GM23248 (cell line): Measurements from ENCODE around the gene MX2. TPM values are rescaled to one million over a fixed set of nuclear protein-coding genes. Genes with fewer than 3 reads are reported as not detected.

ENCODE experiments used
- DNase-seq: peaks from one replicate; pipeline ENCODE4 v3.0.0-alpha.2; 2015
- H2AFZ ChIP-seq: fragments of 200-600 bp; sonication (generic); 2 replicates; pipeline ENCODE4 v1.6.1; 2016; ENCODE audit warnings: antibody characterized with exemption
- H3F3A ChIP-seq: fragments of 200-600 bp; sonication (generic); 2 replicates; pipeline ENCODE4 v1.6.1; 2016; ENCODE audit warnings: mild to moderate bottlenecking, antibody characterized with exemption, mixed run types; ENCODE audit not compliant: insufficient read depth
- H3K27ac ChIP-seq: fragments of 200-600 bp; sonication (generic); 2 replicates; pipeline ENCODE4 v1.5.1; 2016; ENCODE audit warnings: mild to moderate bottlenecking
- H3K27me3 ChIP-seq: fragments of 200-600 bp; sonication (generic); replicated peaks from 2 replicates; pipeline ENCODE4 v1.6.1; 2016; ENCODE audit warnings: mild to moderate bottlenecking; ENCODE audit not compliant: insufficient read depth
- H3K36me3 ChIP-seq: fragments of 200-600 bp; sonication (generic); 2 replicates; pipeline ENCODE4 v1.6.1; 2016; ENCODE audit warnings: low read depth, mild to moderate bottlenecking
- H3K4me1 ChIP-seq: fragments of 200-600 bp; sonication (generic); 2 replicates; pipeline ENCODE4 v1.6.1; 2016; ENCODE audit warnings: mild to moderate bottlenecking; ENCODE audit not compliant: insufficient read depth
- H3K4me2 ChIP-seq: fragments of 200-600 bp; sonication (generic); one replicate; pipeline ENCODE4 v1.6.1; 2016; ENCODE audit warnings: mild to moderate bottlenecking; ENCODE audit not compliant: unreplicated experiment
- H3K4me3 ChIP-seq: fragments of 200-600 bp; sonication (generic); 2 replicates; pipeline ENCODE4 v1.5.1; 2016; ENCODE audit warnings: mild to moderate bottlenecking
- H3K79me2 ChIP-seq: fragments of 200-600 bp; sonication (generic); 2 replicates; pipeline ENCODE4 v1.6.1; 2016; ENCODE audit warnings: mild to moderate bottlenecking; ENCODE audit not compliant: insufficient read depth
- H3K9ac ChIP-seq: fragments of 200-600 bp; sonication (generic); 2 replicates; pipeline ENCODE4 v1.6.1; 2016; ENCODE audit warnings: mild to moderate bottlenecking
- H3K9me2 ChIP-seq: fragments of 200-600 bp; sonication (generic); 2 replicates; pipeline ENCODE4 v1.6.1; 2016; ENCODE audit warnings: mixed run types, mild to moderate bottlenecking, moderate library complexity; ENCODE audit not compliant: insufficient read depth
- H3K9me3 ChIP-seq: fragments of 200-600 bp; sonication (generic); one replicate; pipeline ENCODE4 v1.6.1; 2017; ENCODE audit warnings: low read depth
- H4K20me1 ChIP-seq: fragments of 200-600 bp; sonication (generic); 2 replicates; pipeline ENCODE4 v1.6.0; 2016; ENCODE audit not compliant: insufficient read depth
- EZH2 ChIP-seq: fragments of 200-600 bp; sonication (generic); IDR thresholded peaks from 2 replicates; pipeline ENCODE4 v1.6.1; 2018; ENCODE audit warnings: antibody characterized with exemption, mild to moderate bottlenecking; ENCODE audit not compliant: insufficient read depth, poor library complexity, severe bottlenecking
- EZH2phosphoT487 ChIP-seq: fragments of 200-600 bp; sonication (generic); IDR thresholded peaks from 2 replicates; pipeline ENCODE4 v1.6.1; 2018; ENCODE audit warnings: antibody characterized with exemption, moderate library complexity, mild to moderate bottlenecking, low read depth; ENCODE audit not compliant: insufficient read depth
- WGBS, 2 experiments: methylation state at CpG; one replicate each; pipeline ENCODE4 v1.1.6; 2015 to 2017; ENCODE audit warnings: low lambda C conversion rate in 2 of 2, low coverage in 1 of 2; ENCODE audit errors: missing lambda C conversion rate in 2 of 2; 5-methylcytosine and 5-hydroxymethylcytosine counted together
- in situ Hi-C: fragments of 300-500 bp; cut with MboI; formaldehyde crosslinking; loops from 2 replicates; pipeline ENCODE4 v1.15.0; 2020
- polyA plus RNA-seq: library from polyadenylated mRNA; unstranded; fragments of >200 nt; fragmentation: Nextera tagmentation; extraction: Ambion mirVana; gene quantifications from 2 replicates; pipeline ENCODE4 v1.2.1, GENCODE V29; 2016
- total RNA-seq: library from RNA; depleted of rRNA; stranded (reverse); fragments of >200 nt; shearing (Covaris generic); gene quantifications from 2 replicates; pipeline ENCODE4 v1.2.3, GENCODE V29; 2014

Gene MX2
- total and polyA plus RNA-seq, 2 experiments from 2014 or later, result 0.54 to 0.85 TPM

GRCh38 chr21:41368735-41369104 lies 6.9 kb downstream of the MX2 start:
- no peaks in the 10 kb centered on the region for H3K9me2 ChIP-seq
- TF ChIP-seq EZH2 (no peak), EZH2phosphoT487 (no peak)
- H3K27me3 ChIP-seq, result no peaks in the 10 kb centered on the region; the same call in 1 of the 2 replicates
- WGBS, 2 experiments, result 58 to 65% methylated on average over 4 of the region's 4 CpGs
- no peak for DNase-seq
- no peaks in the 10 kb centered on the region for H3F3A ChIP-seq
- H4K20me1 ChIP-seq, result no peaks in the 10 kb centered on the region
- no peaks in the 10 kb centered on the region for H3K36me3 ChIP-seq
- no peak overlapping the region for H3K4me2 ChIP-seq
- H3K79me2 ChIP-seq, result no peaks in the 10 kb centered on the region
- no peak overlapping the region for H3K4me3 ChIP-seq
- no peak overlapping the region for H3K27ac ChIP-seq
- no peak overlapping the region for H3K9ac ChIP-seq
- H3K4me1 ChIP-seq, result no peaks in the 10 kb centered on the region
- no peak overlapping the region for H2AFZ ChIP-seq
- H3K9me3 ChIP-seq, result no peaks in the 10 kb centered on the region
- in situ Hi-C loops, result no loop called here

GRCh38 chr21:41369105-41369919 lies 7.5 kb downstream of the MX2 start:
- H3K9me2 ChIP-seq, result no peaks in the 10 kb centered on the region
- no peaks in the 10 kb centered on the region for H3K9me3 ChIP-seq
- no peaks in the 10 kb centered on the region for H3F3A ChIP-seq
- in situ Hi-C loops, result no loop called here
- H2AFZ ChIP-seq, result no peak overlapping the region
- H3K27ac ChIP-seq, result no peak overlapping the region
- H3K4me1 ChIP-seq, result no peaks in the 10 kb centered on the region
- peak; percentile 19 for DNase-seq
- no peaks in the 10 kb centered on the region for H3K36me3 ChIP-seq
- H3K27me3 ChIP-seq, result no peaks in the 10 kb centered on the region; the same call in 1 of the 2 replicates
- TF ChIP-seq EZH2phosphoT487, result no peak
- TF ChIP-seq EZH2, result no peak
- H4K20me1 ChIP-seq, result no peaks in the 10 kb centered on the region
- H3K4me2 ChIP-seq, result no peak overlapping the region
- no peak overlapping the region for H3K9ac ChIP-seq
- H3K4me3 ChIP-seq, result no peak overlapping the region
- no peaks in the 10 kb centered on the region for H3K79me2 ChIP-seq
- WGBS, 2 experiments, result 21 to 22% methylated on average over 16 to 25 of the region's 29 CpGs

GRCh38 chr21:41369920-41370839 lies 8.4 kb downstream of the MX2 start:
- Histone ChIP-seq H3F3A (no peaks in the 10 kb centered on the region), H2AFZ (no peak overlapping the region), H3K36me3 (no peaks in the 10 kb centered on the region), H3K4me3 (no peak overlapping the region), H3K9me2 (no peaks in the 10 kb centered on the region), H3K4me2 (no peak overlapping the region), H3K27ac (no peak overlapping the region), H3K27me3 (no peaks in the 10 kb centered on the region; the same call in 1 of the 2 replicates), H3K4me1 (no peaks in the 10 kb centered on the region), H3K9me3 (no peaks in the 10 kb centered on the region), H3K79me2 (no peaks in the 10 kb centered on the region), H4K20me1 (no peaks in the 10 kb centered on the region), H3K9ac (no peak overlapping the region)
- 83 to 85% methylated on average over 30 of the region's 30 CpGs for WGBS, 2 experiments
- in situ Hi-C loops, result no loop called here
- TF ChIP-seq EZH2phosphoT487, result no peak
- TF ChIP-seq EZH2, result no peak
- no peak for DNase-seq

- no peak overlapping the region for H2AFZ ChIP-seq
- 60 to 65% methylated on average over 12 of the region's 12 CpGs for WGBS, 2 experiments
- H3K36me3 ChIP-seq, result no peaks in the 10 kb centered on the region
- H3K79me2 ChIP-seq, result no peaks in the 10 kb centered on the region
- no peaks in the 10 kb centered on the region for H3K9me3 ChIP-seq
- H3F3A ChIP-seq, result no peaks in the 10 kb centered on the region
- H4K20me1 ChIP-seq, result no peaks in the 10 kb centered on the region
- H3K9ac ChIP-seq, result no peak overlapping the region
- TF ChIP-seq EZH2, result no peak
- TF ChIP-seq EZH2phosphoT487, result no peak
- peak; percentile 10 for DNase-seq
- H3K4me2 ChIP-seq, result no peak overlapping the region
- H3K27me3 ChIP-seq, result no peaks in the 10 kb centered on the region; the same call in 1 of the 2 replicates
- in situ Hi-C loops, result no loop called here
- H3K9me2 ChIP-seq, result no peaks in the 10 kb centered on the region
- no peak overlapping the region for H3K4me3 ChIP-seq
- no peak overlapping the region for H3K27ac ChIP-seq
- no peaks in the 10 kb centered on the region for H3K4me1 ChIP-seq
These were observed 9.2 kb downstream of the MX2 start for GRCh38 chr21:41370840-41371684.
